ENCODE data around the gene PORCN.

The PORCN gene

DNA sequence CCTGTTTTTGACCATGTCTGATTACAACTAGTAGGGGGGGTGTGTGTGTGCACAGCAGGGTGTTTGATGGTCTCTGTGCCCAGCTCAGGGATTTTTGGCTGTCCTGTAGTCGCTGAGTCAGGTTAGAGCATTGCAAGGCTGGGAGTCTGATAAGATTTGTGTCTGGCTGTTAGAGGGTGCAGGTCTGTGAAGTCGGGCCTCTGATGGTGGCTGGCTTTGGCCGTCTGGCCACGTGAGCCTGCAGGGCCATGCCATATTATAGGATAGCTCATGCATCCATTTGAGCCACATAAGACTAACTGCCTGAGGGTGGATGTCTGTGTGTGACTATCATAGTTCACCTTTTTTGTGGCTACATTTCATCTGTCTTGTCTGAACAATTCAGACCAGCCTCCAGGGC lies 4.9 kb downstream of the PORCN start:
- TF ChIP-seq EZH2 (IDR thresholded peaks at IDR 0.05; ENCODE audit: borderline replicate concordance, low read length), result no peak
- TF ChIP-seq, protein P1, sequence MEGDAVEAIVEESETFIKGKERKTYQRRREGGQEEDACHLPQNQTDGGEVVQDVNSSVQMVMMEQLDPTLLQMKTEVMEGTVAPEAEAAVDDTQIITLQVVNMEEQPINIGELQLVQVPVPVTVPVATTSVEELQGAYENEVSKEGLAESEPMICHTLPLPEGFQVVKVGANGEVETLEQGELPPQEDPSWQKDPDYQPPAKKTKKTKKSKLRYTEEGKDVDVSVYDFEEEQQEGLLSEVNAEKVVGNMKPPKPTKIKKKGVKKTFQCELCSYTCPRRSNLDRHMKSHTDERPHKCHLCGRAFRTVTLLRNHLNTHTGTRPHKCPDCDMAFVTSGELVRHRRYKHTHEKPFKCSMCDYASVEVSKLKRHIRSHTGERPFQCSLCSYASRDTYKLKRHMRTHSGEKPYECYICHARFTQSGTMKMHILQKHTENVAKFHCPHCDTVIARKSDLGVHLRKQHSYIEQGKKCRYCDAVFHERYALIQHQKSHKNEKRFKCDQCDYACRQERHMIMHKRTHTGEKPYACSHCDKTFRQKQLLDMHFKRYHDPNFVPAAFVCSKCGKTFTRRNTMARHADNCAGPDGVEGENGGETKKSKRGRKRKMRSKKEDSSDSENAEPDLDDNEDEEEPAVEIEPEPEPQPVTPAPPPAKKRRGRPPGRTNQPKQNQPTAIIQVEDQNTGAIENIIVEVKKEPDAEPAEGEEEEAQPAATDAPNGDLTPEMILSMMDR (IDR thresholded peaks at IDR 0.05; ENCODE audit: low read length), result no peak
- no peak overlapping the region for H3K4me2 ChIP-seq (ENCODE audit: low read length)

DNA sequence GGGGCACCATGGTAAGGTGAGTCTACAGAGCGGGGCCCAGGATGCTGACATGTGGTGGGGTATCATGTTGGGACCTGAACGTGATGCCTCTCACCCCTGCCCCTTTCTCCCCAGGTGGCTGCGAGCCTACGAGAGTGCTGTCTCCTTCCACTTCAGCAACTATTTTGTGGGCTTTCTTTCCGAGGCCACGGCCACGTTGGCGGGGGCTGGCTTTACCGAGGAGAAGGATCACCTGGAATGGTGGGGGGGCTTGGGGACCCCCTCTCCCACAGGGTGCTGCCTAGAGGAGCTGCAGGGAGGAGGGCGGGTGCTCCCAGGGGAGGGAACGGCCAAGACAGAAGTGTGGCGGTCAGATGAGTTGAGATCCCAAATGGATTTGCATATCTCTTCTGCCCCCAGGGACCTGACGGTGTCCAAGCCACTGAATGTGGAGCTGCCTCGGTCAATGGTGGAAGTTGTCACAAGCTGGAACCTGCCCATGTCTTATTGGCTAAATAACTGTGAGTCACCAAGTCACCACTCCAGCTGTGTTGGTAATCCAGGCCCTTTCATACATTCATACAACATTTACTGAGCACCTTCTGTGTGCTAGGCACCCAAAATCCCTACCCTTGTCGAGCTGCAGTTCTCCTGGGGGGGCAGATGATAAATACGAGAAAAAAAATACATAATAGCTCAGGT lies 5.5 kb downstream of the PORCN start:
- TF ChIP-seq EZH2 (IDR thresholded peaks at IDR 0.05; ENCODE audit: borderline replicate concordance, low read length), result no peak
- TF ChIP-seq, protein P1 (IDR thresholded peaks at IDR 0.05; ENCODE audit: low read length), result no peak
- Histone ChIP-seq H3K79me2 (ENCODE audit: insufficient read depth, low read length) (no peaks in the 10 kb centered on the region), H3K9me3 (ENCODE audit: low read length) (no peaks in the 10 kb centered on the region), H3K4me3 (ENCODE audit: low read depth, low read length, poor library complexity, severe bottlenecking) (no peak overlapping the region), H3F3A (ENCODE audit: insufficient read depth, low read length) (no peaks in the 10 kb centered on the region), H3K27ac (ENCODE audit: low read depth, low read length, poor library complexity, severe bottlenecking) (no peak overlapping the region), H3K4me1 (ENCODE audit: insufficient read depth, low read length, severe bottlenecking) (no peaks in the 10 kb centered on the region), H3K4me2 (ENCODE audit: low read length) (no peak overlapping the region), H3K9me2 (ENCODE audit: low read depth, low read length) (no peaks in the 10 kb centered on the region), H3K27me3 (ENCODE audit: insufficient read depth, low read length) (no peaks in the 10 kb centered on the region), H2AFZ (ENCODE audit: low read length) (no peak overlapping the region), H4K20me1 (ENCODE audit: insufficient read depth, low read length) (no peaks in the 10 kb centered on the region), H3K36me3 (ENCODE audit: insufficient read depth, low read length) (no peaks in the 10 kb centered on the region), H3K9ac (ENCODE audit: low read length) (no peak overlapping the region)

More for the DNA sequence above, 4.9 kb downstream of the PORCN start:
- H3K27me3 ChIP-seq (ENCODE audit: insufficient read depth, low read length), result no peaks in the 10 kb centered on the region
- H3K9me3 ChIP-seq (ENCODE audit: low read length), result no peaks in the 10 kb centered on the region
- no peaks in the 10 kb centered on the region for H3K9me2 ChIP-seq (ENCODE audit: low read depth, low read length)
- no peak overlapping the region for H3K9ac ChIP-seq (ENCODE audit: low read length)
- no peaks in the 10 kb centered on the region for H3K79me2 ChIP-seq (ENCODE audit: insufficient read depth, low read length)
- H4K20me1 ChIP-seq (ENCODE audit: insufficient read depth, low read length), result no peaks in the 10 kb centered on the region
- H3K27ac ChIP-seq (ENCODE audit: low read depth, low read length, poor library complexity, severe bottlenecking), result no peak overlapping the region
- H3F3A ChIP-seq (ENCODE audit: insufficient read depth, low read length), result no peaks in the 10 kb centered on the region
- H3K4me3 ChIP-seq (ENCODE audit: low read depth, low read length, poor library complexity, severe bottlenecking), result no peak overlapping the region
- no peaks in the 10 kb centered on the region for H3K4me1 ChIP-seq (ENCODE audit: insufficient read depth, low read length, severe bottlenecking)
- no peaks in the 10 kb centered on the region for H3K36me3 ChIP-seq (ENCODE audit: insufficient read depth, low read length)
- no peak overlapping the region for H2AFZ ChIP-seq (ENCODE audit: low read length)

DNA sequence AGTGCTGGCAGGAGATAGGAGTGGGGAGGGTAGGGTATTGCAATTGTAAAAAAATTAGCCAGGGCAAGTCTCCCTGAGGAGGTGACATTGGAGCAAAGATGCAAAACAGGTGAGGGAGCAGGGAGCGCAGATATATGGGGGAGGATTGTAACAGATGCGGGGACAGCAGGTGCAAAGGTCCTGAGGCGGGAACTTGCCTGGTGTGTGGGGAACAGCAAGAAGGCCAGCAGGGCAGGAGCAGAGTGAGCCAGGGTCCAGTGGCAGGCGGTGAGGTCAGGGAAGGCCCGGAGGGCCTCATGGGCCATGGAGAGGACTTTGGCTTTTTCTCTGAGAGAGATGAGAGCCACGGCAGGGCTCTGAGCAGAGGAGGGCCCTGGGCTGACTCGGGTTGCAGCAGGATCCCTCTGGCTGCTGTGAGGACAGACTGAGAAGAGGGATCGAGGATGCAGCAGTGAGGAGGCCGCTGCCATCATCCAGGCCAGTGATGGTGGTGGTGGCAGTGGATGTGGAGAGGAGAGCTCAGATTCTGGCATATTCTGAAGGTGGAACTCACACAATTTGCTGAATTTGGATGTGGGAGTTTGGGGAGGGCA lies 6.2 kb downstream of the PORCN start:
- Histone ChIP-seq H3K27ac (ENCODE audit: low read depth, low read length, poor library complexity, severe bottlenecking) (no peak overlapping the region), H3K4me3 (ENCODE audit: low read depth, low read length, poor library complexity, severe bottlenecking) (no peak overlapping the region), H3K27me3 (ENCODE audit: insufficient read depth, low read length) (no peaks in the 10 kb centered on the region), H3K4me2 (ENCODE audit: low read length) (no peak overlapping the region), H3K36me3 (ENCODE audit: insufficient read depth, low read length) (no peaks in the 10 kb centered on the region), H3K4me1 (ENCODE audit: insufficient read depth, low read length, severe bottlenecking) (no peaks in the 10 kb centered on the region), H3K9me2 (ENCODE audit: low read depth, low read length) (no peaks in the 10 kb centered on the region), H4K20me1 (ENCODE audit: insufficient read depth, low read length) (no peaks in the 10 kb centered on the region), H3F3A (ENCODE audit: insufficient read depth, low read length) (no peaks in the 10 kb centered on the region), H3K9me3 (ENCODE audit: low read length) (no peaks in the 10 kb centered on the region), H3K9ac (ENCODE audit: low read length) (no peak overlapping the region), H3K79me2 (ENCODE audit: insufficient read depth, low read length) (no peaks in the 10 kb centered on the region), H2AFZ (ENCODE audit: low read length) (no peak overlapping the region)
- TF ChIP-seq EZH2 (IDR thresholded peaks at IDR 0.05; ENCODE audit: borderline replicate concordance, low read length), result no peak
- TF ChIP-seq, protein P1 (IDR thresholded peaks at IDR 0.05; ENCODE audit: low read length), result no peak
